Neural cell (in vitro differentiated cells): ENCODE data around the gene RALGAPB. TPM values are rescaled to one million over a fixed set of nuclear protein-coding genes. Genes with fewer than 3 reads are reported as not detected.

Experiments used
- H2AFZ ChIP-seq: fragments of 200-600, 300-800 bp; sonication (generic), shearing (Covaris generic); 2 replicates; pipeline ENCODE4 v1.6.0; 2014; ENCODE audit warnings: low read depth, mild to moderate bottlenecking, antibody characterized with exemption, low read length, moderate library complexity
- H3F3A ChIP-seq: fragments of 200-600 bp; shearing (Covaris generic); 2 replicates; pipeline ENCODE4 v1.6.1; 2016; ENCODE audit warnings: mild to moderate bottlenecking, moderate library complexity, mixed read lengths, antibody characterized with exemption, low read length; ENCODE audit not compliant: insufficient read depth, poor library complexity, severe bottlenecking
- H3K27ac ChIP-seq: fragments of 200-600, 300-800 bp; sonication (generic), shearing (Covaris generic); 2 replicates; pipeline ENCODE4 v1.5.1; 2014; ENCODE audit warnings: mild to moderate bottlenecking, low read length, moderate library complexity
- H3K27me3 ChIP-seq: fragments of 300-800, 200-600 bp; sonication (generic), shearing (Covaris generic); 2 replicates; pipeline ENCODE4 v1.6.0; 2014; ENCODE audit warnings: mild to moderate bottlenecking, low read depth, low read length, moderate library complexity; ENCODE audit not compliant: insufficient read depth
- H3K36me3 ChIP-seq: fragments of 300-800, 200-600 bp; sonication (generic), shearing (Covaris generic); 2 replicates; pipeline ENCODE4 v1.5.1; 2014; ENCODE audit warnings: mild to moderate bottlenecking, antibody characterized with exemption, low read length, moderate library complexity; ENCODE audit not compliant: insufficient read depth
- H3K4me2 ChIP-seq: fragments of 300-800, 200-600 bp; sonication (generic), shearing (Covaris generic); 2 replicates; pipeline ENCODE4 v1.6.0; 2014; ENCODE audit warnings: mild to moderate bottlenecking, low read length
- H3K4me3 ChIP-seq: fragments of 300-800, 200-600 bp; sonication (generic), shearing (Covaris generic); 2 replicates; pipeline ENCODE4 v1.5.1; 2014; ENCODE audit warnings: mild to moderate bottlenecking, low read length, moderate library complexity
- H3K79me2 ChIP-seq: fragments of 200-600 bp; shearing (Covaris generic); replicated peaks from 2 replicates; pipeline ENCODE4 v1.6.0; 2014; ENCODE audit warnings: mild to moderate bottlenecking, low read length, moderate library complexity; ENCODE audit not compliant: insufficient read depth
- H3K9ac ChIP-seq: fragments of 300-800, 200-600 bp; sonication (generic), shearing (Covaris generic); 2 replicates; pipeline ENCODE4 v1.6.1; 2016; ENCODE audit warnings: mild to moderate bottlenecking, low read length, mixed read lengths
- H3K9me2 ChIP-seq: fragments of 200-600 bp; shearing (Covaris generic); 2 replicates; pipeline ENCODE4 v1.6.1; 2016; ENCODE audit warnings: mild to moderate bottlenecking, low read length, mixed read lengths; ENCODE audit not compliant: insufficient read depth
- H3K9me3 ChIP-seq: fragments of 200-600, 300-800 bp; sonication (generic), shearing (Covaris generic); 2 replicates; pipeline ENCODE4 v1.6.1; 2016; ENCODE audit warnings: mild to moderate bottlenecking, mixed run types, low read length, moderate library complexity, mixed read lengths
- H4K20me1 ChIP-seq: fragments of 200-600 bp; shearing (Covaris generic); 2 replicates; pipeline ENCODE4 v1.6.1; 2016; ENCODE audit warnings: mild to moderate bottlenecking, mixed run types; ENCODE audit not compliant: insufficient read depth
- EP300 ChIP-seq: fragments of 450-650 bp; conservative IDR thresholded peaks from 2 replicates; pipeline ENCODE4 v1.6.1; 2014; ENCODE audit warnings: antibody characterized with exemption, mild to moderate bottlenecking, moderate library complexity; ENCODE audit not compliant: poor library complexity, severe bottlenecking
- EZH2 ChIP-seq: fragments of 200-600, 300-800 bp; shearing (Covaris generic), sonication (generic); IDR thresholded peaks from 2 replicates; pipeline ENCODE4 v1.6.1; 2014; ENCODE audit warnings: antibody characterized with exemption, low read length, borderline replicate concordance, mild to moderate bottlenecking; ENCODE audit not compliant: insufficient read depth, poor library complexity, severe bottlenecking
- MXI1 ChIP-seq: fragments of 450-650 bp; conservative IDR thresholded peaks from 2 replicates; pipeline ENCODE4 v1.6.1; 2014; ENCODE audit warnings: antibody characterized with exemption, mild to moderate bottlenecking; ENCODE audit not compliant: poor library complexity, severe bottlenecking
- POLR2AphosphoS5 ChIP-seq: IDR thresholded peaks from 2 replicates; pipeline ENCODE4 v1.6.1; 2012
- RAD21 ChIP-seq: fragments of 450-650 bp; conservative IDR thresholded peaks from 2 replicates; pipeline ENCODE4 v1.6.1; 2014; ENCODE audit warnings: antibody characterized with exemption, mild to moderate bottlenecking, moderate library complexity
- SMC3 ChIP-seq: fragments of 450-650 bp; conservative IDR thresholded peaks from 2 replicates; pipeline ENCODE4 v1.6.1; 2014; ENCODE audit warnings: antibody characterized with exemption, mild to moderate bottlenecking, moderate library complexity; ENCODE audit not compliant: poor library complexity
- TAF1 ChIP-seq: IDR thresholded peaks from 2 replicates; pipeline ENCODE4 v1.6.1; 2012; ENCODE audit warnings: low read depth
- polyA plus RNA-seq: library from polyadenylated mRNA; depleted of rRNA; stranded (reverse); fragments of >200 nt; gene quantifications from 2 replicates; pipeline ENCODE4 v1.2.3, GENCODE V29; 2014
- TF ChIP-seq, protein P1 (sequence below): fragments of 450-650 bp; IDR thresholded peaks from 2 replicates; pipeline ENCODE4 v1.5.1; 2014; ENCODE audit warnings: antibody characterized with exemption, mild to moderate bottlenecking, moderate library complexity; ENCODE audit not compliant: poor library complexity, severe bottlenecking
- TF ChIP-seq, protein P2 (sequence below): IDR thresholded peaks from 2 replicates; pipeline ENCODE4 v1.6.1; 2012; ENCODE audit warnings: borderline replicate concordance

The RALGAPB gene
- polyA plus RNA-seq, 1 donor from 2014 or later, result 30.0 TPM

DNA sequence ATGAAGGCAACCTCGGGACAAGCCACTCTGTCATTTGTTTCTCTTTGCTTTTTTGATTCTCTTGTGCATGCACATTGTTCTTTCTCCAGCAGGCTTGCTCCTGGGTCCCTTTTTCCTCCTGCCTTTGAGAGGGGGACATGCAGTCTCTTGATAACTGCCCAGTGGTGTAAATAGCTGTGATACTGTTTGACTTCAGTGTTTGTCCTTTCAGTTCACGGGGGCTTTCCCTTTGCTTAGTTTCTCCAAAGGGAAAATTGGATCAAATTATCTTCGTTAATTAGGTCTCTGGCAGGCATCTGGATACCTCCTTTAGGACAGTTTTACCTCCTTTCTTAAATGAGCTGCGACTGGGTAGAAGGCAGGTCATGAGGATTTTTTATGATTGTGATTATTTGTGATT lies 41.5 kb downstream of the RALGAPB start:
- TF ChIP-seq SMC3, result no peak
- TF ChIP-seq EP300, result no peak
- TF ChIP-seq RAD21, result no peak
- TF ChIP-seq TAF1, result no peak
- no peak for TF ChIP-seq EZH2
- TF ChIP-seq POLR2AphosphoS5, result no peak
- no peak for TF ChIP-seq MXI1
- TF ChIP-seq, protein P1, sequence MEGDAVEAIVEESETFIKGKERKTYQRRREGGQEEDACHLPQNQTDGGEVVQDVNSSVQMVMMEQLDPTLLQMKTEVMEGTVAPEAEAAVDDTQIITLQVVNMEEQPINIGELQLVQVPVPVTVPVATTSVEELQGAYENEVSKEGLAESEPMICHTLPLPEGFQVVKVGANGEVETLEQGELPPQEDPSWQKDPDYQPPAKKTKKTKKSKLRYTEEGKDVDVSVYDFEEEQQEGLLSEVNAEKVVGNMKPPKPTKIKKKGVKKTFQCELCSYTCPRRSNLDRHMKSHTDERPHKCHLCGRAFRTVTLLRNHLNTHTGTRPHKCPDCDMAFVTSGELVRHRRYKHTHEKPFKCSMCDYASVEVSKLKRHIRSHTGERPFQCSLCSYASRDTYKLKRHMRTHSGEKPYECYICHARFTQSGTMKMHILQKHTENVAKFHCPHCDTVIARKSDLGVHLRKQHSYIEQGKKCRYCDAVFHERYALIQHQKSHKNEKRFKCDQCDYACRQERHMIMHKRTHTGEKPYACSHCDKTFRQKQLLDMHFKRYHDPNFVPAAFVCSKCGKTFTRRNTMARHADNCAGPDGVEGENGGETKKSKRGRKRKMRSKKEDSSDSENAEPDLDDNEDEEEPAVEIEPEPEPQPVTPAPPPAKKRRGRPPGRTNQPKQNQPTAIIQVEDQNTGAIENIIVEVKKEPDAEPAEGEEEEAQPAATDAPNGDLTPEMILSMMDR, result no peak
- TF ChIP-seq, protein P2, sequence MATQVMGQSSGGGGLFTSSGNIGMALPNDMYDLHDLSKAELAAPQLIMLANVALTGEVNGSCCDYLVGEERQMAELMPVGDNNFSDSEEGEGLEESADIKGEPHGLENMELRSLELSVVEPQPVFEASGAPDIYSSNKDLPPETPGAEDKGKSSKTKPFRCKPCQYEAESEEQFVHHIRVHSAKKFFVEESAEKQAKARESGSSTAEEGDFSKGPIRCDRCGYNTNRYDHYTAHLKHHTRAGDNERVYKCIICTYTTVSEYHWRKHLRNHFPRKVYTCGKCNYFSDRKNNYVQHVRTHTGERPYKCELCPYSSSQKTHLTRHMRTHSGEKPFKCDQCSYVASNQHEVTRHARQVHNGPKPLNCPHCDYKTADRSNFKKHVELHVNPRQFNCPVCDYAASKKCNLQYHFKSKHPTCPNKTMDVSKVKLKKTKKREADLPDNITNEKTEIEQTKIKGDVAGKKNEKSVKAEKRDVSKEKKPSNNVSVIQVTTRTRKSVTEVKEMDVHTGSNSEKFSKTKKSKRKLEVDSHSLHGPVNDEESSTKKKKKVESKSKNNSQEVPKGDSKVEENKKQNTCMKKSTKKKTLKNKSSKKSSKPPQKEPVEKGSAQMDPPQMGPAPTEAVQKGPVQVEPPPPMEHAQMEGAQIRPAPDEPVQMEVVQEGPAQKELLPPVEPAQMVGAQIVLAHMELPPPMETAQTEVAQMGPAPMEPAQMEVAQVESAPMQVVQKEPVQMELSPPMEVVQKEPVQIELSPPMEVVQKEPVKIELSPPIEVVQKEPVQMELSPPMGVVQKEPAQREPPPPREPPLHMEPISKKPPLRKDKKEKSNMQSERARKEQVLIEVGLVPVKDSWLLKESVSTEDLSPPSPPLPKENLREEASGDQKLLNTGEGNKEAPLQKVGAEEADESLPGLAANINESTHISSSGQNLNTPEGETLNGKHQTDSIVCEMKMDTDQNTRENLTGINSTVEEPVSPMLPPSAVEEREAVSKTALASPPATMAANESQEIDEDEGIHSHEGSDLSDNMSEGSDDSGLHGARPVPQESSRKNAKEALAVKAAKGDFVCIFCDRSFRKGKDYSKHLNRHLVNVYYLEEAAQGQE, result no peak
- no peak overlapping the region for H2AFZ ChIP-seq
- no peaks in the 10 kb centered on the region for H3F3A ChIP-seq
- no peak overlapping the region for H3K27ac ChIP-seq
- H3K4me3 ChIP-seq, result no peak overlapping the region
- no peaks in the 10 kb centered on the region for H4K20me1 ChIP-seq
- H3K4me2 ChIP-seq, result no peak overlapping the region
- H3K9me3 ChIP-seq, result no peaks in the 10 kb centered on the region
- H3K9ac ChIP-seq, result no peak overlapping the region
- H3K36me3 ChIP-seq, result peaks cover 5% of the 10 kb centered on the region
- H3K79me2 ChIP-seq, result no peaks in the 10 kb centered on the region
- H3K27me3 ChIP-seq, result no peaks in the 10 kb centered on the region
- no peaks in the 10 kb centered on the region for H3K9me2 ChIP-seq

DNA sequence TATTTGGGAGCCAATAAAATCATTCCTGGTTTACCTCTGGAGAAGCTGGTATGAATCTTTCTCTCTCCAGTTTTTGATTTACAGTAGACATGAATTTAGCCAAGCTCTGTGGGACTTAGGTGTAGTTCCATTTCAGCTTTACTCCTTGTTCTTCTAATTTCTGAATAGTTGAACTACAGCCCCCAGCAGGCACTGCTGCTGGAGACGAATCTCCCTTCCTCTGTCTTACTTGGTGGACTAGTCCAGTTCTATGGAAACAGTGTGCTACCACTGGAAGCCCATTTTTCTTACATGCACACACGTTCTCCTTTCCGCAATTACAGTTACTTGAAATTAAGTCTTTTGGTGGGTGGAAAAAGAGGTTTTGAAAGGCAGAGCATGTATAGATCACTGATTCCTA lies 42.3 kb downstream of the RALGAPB start:
- no peaks in the 10 kb centered on the region for H4K20me1 ChIP-seq
- H3K27me3 ChIP-seq, result no peaks in the 10 kb centered on the region
- TF ChIP-seq, protein P2, result no peak
- TF ChIP-seq MXI1, result no peak
- peaks cover 3% of the 10 kb centered on the region for H3K36me3 ChIP-seq
- no peak overlapping the region for H3K4me3 ChIP-seq
- H3K9me3 ChIP-seq, result no peaks in the 10 kb centered on the region
- no peak overlapping the region for H3K27ac ChIP-seq
- no peaks in the 10 kb centered on the region for H3F3A ChIP-seq
- H3K9me2 ChIP-seq, result no peaks in the 10 kb centered on the region
- no peaks in the 10 kb centered on the region for H3K79me2 ChIP-seq
- no peak overlapping the region for H3K9ac ChIP-seq
- no peak overlapping the region for H3K4me2 ChIP-seq
- no peak overlapping the region for H2AFZ ChIP-seq
